Islet of Langerhans (tissue), 1 donor: Measurements from ENCODE around the gene CHST8.

Experiments used
- FAIRE-seq: peaks from one replicate; lab custom pipeline; 2011; peaks lifted over from hg19 to GRCh38; lab: Jason Lieb, UNC

CHST8 gene

GRCh38 chr19:33674626-33675367 is 53.0 kb downstream of the CHST8 start:
- FAIRE-seq: no peak

GRCh38 chr19:33675501-33676124 is 53.9 kb downstream of the CHST8 start:
- no peak for FAIRE-seq

- no peak for FAIRE-seq
These were observed 55.4 kb downstream of the CHST8 start for GRCh38 chr19:33676999-33677665.

GRCh38 chr19:33677745-33678426 is 56.1 kb downstream of the CHST8 start:
- FAIRE-seq: no peak

- FAIRE-seq: no peak
These were observed 57.2 kb downstream of the CHST8 start for GRCh38 chr19:33678796-33679585.

GRCh38 chr19:33679696-33680095 is 57.9 kb downstream of the CHST8 start:
- no peak for FAIRE-seq

- no peak for FAIRE-seq
These were observed 59.4 kb downstream of the CHST8 start for GRCh38 chr19:33681081-33681680.

GRCh38 chr19:33683881-33684537 is 62.3 kb downstream of the CHST8 start:
- no peak for FAIRE-seq

GRCh38 chr19:33684538-33685232 is 62.9 kb downstream of the CHST8 start:
- no peak for FAIRE-seq

- no peak for FAIRE-seq
These were observed 63.8 kb downstream of the CHST8 start for GRCh38 chr19:33685541-33685940.

- FAIRE-seq: no peak
These were observed 64.5 kb downstream of the CHST8 start for GRCh38 chr19:33686262-33686661.

- no peak for FAIRE-seq
These were observed 65.1 kb downstream of the CHST8 start for GRCh38 chr19:33686687-33687480.

- FAIRE-seq: no peak
These were observed 65.9 kb downstream of the CHST8 start for GRCh38 chr19:33687481-33688170.

- no peak for FAIRE-seq
These were observed 66.6 kb downstream of the CHST8 start for GRCh38 chr19:33688171-33688992.

- no peak for FAIRE-seq
These were observed 67.5 kb downstream of the CHST8 start for GRCh38 chr19:33689138-33689746.

- no peak for FAIRE-seq
These were observed 68.1 kb downstream of the CHST8 start for GRCh38 chr19:33689868-33690267.

GRCh38 chr19:33690378-33691029 is 68.8 kb downstream of the CHST8 start:
- no peak for FAIRE-seq
